ENCODE results near the gene NCAM1.

- TF ChIP-seq CTCF (conservative IDR thresholded peaks at IDR 0.05; ENCODE audit: low read depth, low read length) (peak; percentile 19; the same call in 1 of the 2 replicates), EZH2phosphoT487 (IDR thresholded peaks at IDR 0.05; ENCODE audit: borderline replicate concordance, low read length) (no peak), EZH2 (IDR thresholded peaks at IDR 0.05; ENCODE audit: low read length, unreplicated experiment) (no peak)
Observed at GRCh38 chr11:113162592-113162962, 201.4 kb downstream of the NCAM1 start.

Measured in PC-3 (cell line).